HUES6 (cell line): ENCODE measurements around the gene GSK3A.

Experiments
- H3K27ac ChIP-seq: 2 replicates; pipeline ENCODE4 v1.7.0; 2013; ENCODE audit warnings: low read depth, mild to moderate bottlenecking, low read length, inconsistent platforms
- H3K27me3 ChIP-seq: 2 replicates; pipeline ENCODE4 v1.6.1; 2013; ENCODE audit warnings: low read length; ENCODE audit not compliant: control insufficient read depth, insufficient read depth
- H3K36me3 ChIP-seq: 2 replicates; pipeline ENCODE4 v1.6.1; 2013; ENCODE audit warnings: low read length; ENCODE audit not compliant: control insufficient read depth, insufficient read depth
- H3K4me1 ChIP-seq: 2 replicates; pipeline ENCODE4 v1.6.1; 2013; ENCODE audit warnings: low read length; ENCODE audit not compliant: control insufficient read depth, insufficient read depth
- H3K4me3 ChIP-seq: 2 replicates; pipeline ENCODE4 v1.5.1; 2013; ENCODE audit warnings: low read depth, low read length
- H3K9ac ChIP-seq: one replicate; pipeline ENCODE4 v1.6.1; 2013; ENCODE audit warnings: mild to moderate bottlenecking, low read length
- H3K9me3 ChIP-seq: 2 replicates; pipeline ENCODE4 v1.6.1; 2013; ENCODE audit warnings: low read depth, low read length; ENCODE audit not compliant: control insufficient read depth, insufficient read depth

GSK3A gene

GRCh38 chr19:42242512-42243409 lies at the start of gene GSK3A:
TSS of gene GSK3A (minus strand) at chr19:42242602. CDS start at chr19:42242465, 137 bp downstream.
- H3K27ac ChIP-seq = no peak within 1 kb of the TSS; the same call in 1 of the 2 replicates

GRCh38 chr19:42291435-42291810 lies 49.0 kb upstream of the GSK3A start:
- no peak overlapping the region for H3K27ac ChIP-seq
- H3K9ac ChIP-seq = no peak overlapping the region
- H3K36me3 ChIP-seq = peaks cover 85% of the 10 kb centered on the region
- peaks cover 15% of the 10 kb centered on the region for H3K4me1 ChIP-seq
- H3K27me3 ChIP-seq = no peaks in the 10 kb centered on the region
- no peak overlapping the region for H3K4me3 ChIP-seq
- no peaks in the 10 kb centered on the region for H3K9me3 ChIP-seq

More at GRCh38 chr19:42242512-42243409, at the start of gene GSK3A:
- Histone ChIP-seq H3K9me3 (no peaks in the 10 kb centered on the region), H3K4me3 (peak within 1 kb of the TSS; percentile 68), H3K4me1 (peaks cover 19% of the 10 kb centered on the region), H3K27me3 (no peaks in the 10 kb centered on the region), H3K36me3 (peaks cover 15% of the 10 kb centered on the region), H3K9ac (peak within 1 kb of the TSS; percentile 86)

- no peak overlapping the region for H3K9ac ChIP-seq
- H3K27ac ChIP-seq = no peak overlapping the region
- H3K27me3 ChIP-seq = no peaks in the 10 kb centered on the region
- H3K36me3 ChIP-seq = peaks cover 82% of the 10 kb centered on the region
- H3K9me3 ChIP-seq = no peaks in the 10 kb centered on the region
- H3K4me3 ChIP-seq = no peak overlapping the region
- H3K4me1 ChIP-seq = peaks cover 19% of the 10 kb centered on the region
Observed at GRCh38 chr19:42290523-42291434, 48.4 kb upstream of the GSK3A start.

- no peaks in the 10 kb centered on the region for H3K27me3 ChIP-seq
- no peak overlapping the region for H3K9ac ChIP-seq
- peaks cover 81% of the 10 kb centered on the region for H3K36me3 ChIP-seq
- H3K4me3 ChIP-seq = no peak overlapping the region
- peaks cover 26% of the 10 kb centered on the region for H3K4me1 ChIP-seq
- no peak overlapping the region for H3K27ac ChIP-seq
- H3K9me3 ChIP-seq = no peaks in the 10 kb centered on the region
Observed at GRCh38 chr19:42290136-42290522, 47.7 kb upstream of the GSK3A start.

GRCh38 chr19:42289556-42290041 lies 47.2 kb upstream of the GSK3A start:
- H3K4me3 ChIP-seq = no peak overlapping the region
- no peaks in the 10 kb centered on the region for H3K9me3 ChIP-seq
- no peak overlapping the region for H3K27ac ChIP-seq
- H3K9ac ChIP-seq = no peak overlapping the region
- H3K27me3 ChIP-seq = no peaks in the 10 kb centered on the region
- H3K4me1 ChIP-seq = peaks cover 30% of the 10 kb centered on the region
- H3K36me3 ChIP-seq = peaks cover 78% of the 10 kb centered on the region

GRCh38 chr19:42288881-42289555 lies 46.6 kb upstream of the GSK3A start:
- Histone ChIP-seq H3K27ac (no peak overlapping the region), H3K4me3 (no peak overlapping the region), H3K36me3 (peaks cover 72% of the 10 kb centered on the region), H3K4me1 (peaks cover 30% of the 10 kb centered on the region), H3K9me3 (no peaks in the 10 kb centered on the region), H3K9ac (no peak overlapping the region), H3K27me3 (no peaks in the 10 kb centered on the region)

GRCh38 chr19:42288387-42288786 lies 46.0 kb upstream of the GSK3A start:
- Histone ChIP-seq H3K27me3 (no peaks in the 10 kb centered on the region), H3K27ac (no peak overlapping the region), H3K9me3 (no peaks in the 10 kb centered on the region), H3K4me3 (no peak overlapping the region), H3K4me1 (peaks cover 30% of the 10 kb centered on the region), H3K9ac (no peak overlapping the region), H3K36me3 (peaks cover 65% of the 10 kb centered on the region)

- Histone ChIP-seq H3K27ac (no peak overlapping the region), H3K4me3 (no peak overlapping the region), H3K9me3 (no peaks in the 10 kb centered on the region), H3K36me3 (peaks cover 59% of the 10 kb centered on the region), H3K27me3 (no peaks in the 10 kb centered on the region), H3K9ac (no peak overlapping the region), H3K4me1 (peaks cover 36% of the 10 kb centered on the region)
Observed at GRCh38 chr19:42287827-42288107, 45.4 kb upstream of the GSK3A start.

GRCh38 chr19:42287017-42287826 lies 44.8 kb upstream of the GSK3A start:
- no peaks in the 10 kb centered on the region for H3K9me3 ChIP-seq
- peaks cover 40% of the 10 kb centered on the region for H3K4me1 ChIP-seq
- H3K9ac ChIP-seq = no peak overlapping the region
- no peak overlapping the region for H3K4me3 ChIP-seq
- no peaks in the 10 kb centered on the region for H3K27me3 ChIP-seq
- H3K36me3 ChIP-seq = peaks cover 54% of the 10 kb centered on the region
- H3K27ac ChIP-seq = no peak overlapping the region

- Histone ChIP-seq H3K9ac (no peak overlapping the region), H3K4me1 (peaks cover 43% of the 10 kb centered on the region), H3K9me3 (no peaks in the 10 kb centered on the region), H3K36me3 (peaks cover 46% of the 10 kb centered on the region), H3K4me3 (no peak overlapping the region), H3K27me3 (no peaks in the 10 kb centered on the region), H3K27ac (no peak overlapping the region)
Observed at GRCh38 chr19:42286349-42287016, 44.1 kb upstream of the GSK3A start.
